Measurements from ENCODE around the gene IFITM1. TPM values are rescaled to one million over a fixed set of nuclear protein-coding genes. Genes with fewer than 3 reads are reported as not detected.

IFITM1 gene
- total and polyA plus RNA-seq, 9 of the 15 experiments (the other 6 are each of a cell fraction or from before 2014, with no cell fraction given) = 691 to 5,579 (median 974) TPM

- 88% methylated on average over 25 of the region's 97 CpGs for WGBS (ENCODE audit: insufficient coverage, low coverage, missing lambda C conversion rate)
- TF ChIP-seq TEAD4 (IDR thresholded peaks at IDR 0.05; ENCODE audit: low read length) (no peak), TEAD4 (CRISPR knock-in tag; IDR thresholded peaks at IDR 0.05; ENCODE audit: borderline replicate concordance) (no peak), POLR2AphosphoS2 (IDR thresholded peaks at IDR 0.05; ENCODE audit: low read length) (no peak), XRCC5 (IDR thresholded peaks at IDR 0.05; ENCODE audit: low read depth, low read length) (no peak)
- TF ChIP-seq, protein P1, sequence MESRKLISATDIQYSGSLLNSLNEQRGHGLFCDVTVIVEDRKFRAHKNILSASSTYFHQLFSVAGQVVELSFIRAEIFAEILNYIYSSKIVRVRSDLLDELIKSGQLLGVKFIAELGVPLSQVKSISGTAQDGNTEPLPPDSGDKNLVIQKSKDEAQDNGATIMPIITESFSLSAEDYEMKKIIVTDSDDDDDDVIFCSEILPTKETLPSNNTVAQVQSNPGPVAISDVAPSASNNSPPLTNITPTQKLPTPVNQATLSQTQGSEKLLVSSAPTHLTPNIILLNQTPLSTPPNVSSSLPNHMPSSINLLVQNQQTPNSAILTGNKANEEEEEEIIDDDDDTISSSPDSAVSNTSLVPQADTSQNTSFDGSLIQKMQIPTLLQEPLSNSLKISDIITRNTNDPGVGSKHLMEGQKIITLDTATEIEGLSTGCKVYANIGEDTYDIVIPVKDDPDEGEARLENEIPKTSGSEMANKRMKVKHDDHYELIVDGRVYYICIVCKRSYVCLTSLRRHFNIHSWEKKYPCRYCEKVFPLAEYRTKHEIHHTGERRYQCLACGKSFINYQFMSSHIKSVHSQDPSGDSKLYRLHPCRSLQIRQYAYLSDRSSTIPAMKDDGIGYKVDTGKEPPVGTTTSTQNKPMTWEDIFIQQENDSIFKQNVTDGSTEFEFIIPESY (CRISPR knock-in tag; IDR thresholded peaks at IDR 0.05) = peak; percentile 96
- H3K4me2 ChIP-seq (ENCODE audit: insufficient read depth, low read length) = no peak overlapping the region
- intact Hi-C loops (cut with micrococcal nuclease) = no loop called here
- POLR2A ChIA-PET = interaction anchor here (1.1 kb wide), 1 partner anchor 9 kb away, joined by 3 read pairs; the partner anchor contains the start of gene PGGHG
- no peaks in the 10 kb centered on the region for H4K20me1 ChIP-seq (replicated peaks; ENCODE audit: control insufficient read depth, insufficient read depth, low read length)
- no peak overlapping the region for H3K9ac ChIP-seq (ENCODE audit: insufficient read depth in 1 of 2, low read depth in 2 of 2, low read length in 2 of 2)
- H3K9me3 ChIP-seq (replicated peaks; ENCODE audit: control insufficient read depth, insufficient read depth, low read depth, low read length) = peaks cover 12% of the 10 kb centered on the region
- H3K36me3 ChIP-seq (ENCODE audit: control insufficient read depth, insufficient read depth, low read length) = no peaks in the 10 kb centered on the region
- H3K27ac ChIP-seq (ENCODE audit: extremely low read depth, low read depth, low read length) = no peak overlapping the region
- peaks cover 15 to 41% of the 10 kb centered on the region in 2 experiments for H3K4me1 ChIP-seq (replicated peaks in 1 of 2; ENCODE audit: control insufficient read depth in 2 of 2, insufficient read depth in 2 of 2, low read length in 2 of 2)
- FAIRE-seq = no peak
- no TSS peak for BruUV-seq (replicated peaks)
- H3K9me1 ChIP-seq (ENCODE audit: control insufficient read depth, insufficient read depth, low read length) = no peaks in the 10 kb centered on the region
- no peak overlapping the region for H2AFZ ChIP-seq (ENCODE audit: low read depth, low read length)
- H3K4me3 ChIP-seq = no peak overlapping the region
- no peaks in the 10 kb centered on the region for H3K79me2 ChIP-seq (ENCODE audit: control insufficient read depth, insufficient read depth, low read length)
- CTCF ChIA-PET (ENCODE audit: low intra/inter-chr PET ratio) = no interaction called here
- no peak for ATAC-seq
- no peaks in the 10 kb centered on the region for H3K27me3 ChIP-seq (ENCODE audit: control insufficient read depth in 2 of 2, insufficient read depth in 2 of 2, low read length in 2 of 2)
- no peak for DNase-seq (ENCODE audit: extremely low read depth in 1 of 4, low spot score in 3 of 4)
- in situ Hi-C loops (cut with MboI) = no loop called here
Measured at GRCh38 chr11:279040-279965, 34.5 kb upstream of the IFITM1 start.

All from K562 (cell line).